Measurements from ENCODE around the gene WDR6. TPM values are rescaled to one million over a fixed set of nuclear protein-coding genes. Genes with fewer than 3 reads are reported as not detected.

The WDR6 gene, protein sequence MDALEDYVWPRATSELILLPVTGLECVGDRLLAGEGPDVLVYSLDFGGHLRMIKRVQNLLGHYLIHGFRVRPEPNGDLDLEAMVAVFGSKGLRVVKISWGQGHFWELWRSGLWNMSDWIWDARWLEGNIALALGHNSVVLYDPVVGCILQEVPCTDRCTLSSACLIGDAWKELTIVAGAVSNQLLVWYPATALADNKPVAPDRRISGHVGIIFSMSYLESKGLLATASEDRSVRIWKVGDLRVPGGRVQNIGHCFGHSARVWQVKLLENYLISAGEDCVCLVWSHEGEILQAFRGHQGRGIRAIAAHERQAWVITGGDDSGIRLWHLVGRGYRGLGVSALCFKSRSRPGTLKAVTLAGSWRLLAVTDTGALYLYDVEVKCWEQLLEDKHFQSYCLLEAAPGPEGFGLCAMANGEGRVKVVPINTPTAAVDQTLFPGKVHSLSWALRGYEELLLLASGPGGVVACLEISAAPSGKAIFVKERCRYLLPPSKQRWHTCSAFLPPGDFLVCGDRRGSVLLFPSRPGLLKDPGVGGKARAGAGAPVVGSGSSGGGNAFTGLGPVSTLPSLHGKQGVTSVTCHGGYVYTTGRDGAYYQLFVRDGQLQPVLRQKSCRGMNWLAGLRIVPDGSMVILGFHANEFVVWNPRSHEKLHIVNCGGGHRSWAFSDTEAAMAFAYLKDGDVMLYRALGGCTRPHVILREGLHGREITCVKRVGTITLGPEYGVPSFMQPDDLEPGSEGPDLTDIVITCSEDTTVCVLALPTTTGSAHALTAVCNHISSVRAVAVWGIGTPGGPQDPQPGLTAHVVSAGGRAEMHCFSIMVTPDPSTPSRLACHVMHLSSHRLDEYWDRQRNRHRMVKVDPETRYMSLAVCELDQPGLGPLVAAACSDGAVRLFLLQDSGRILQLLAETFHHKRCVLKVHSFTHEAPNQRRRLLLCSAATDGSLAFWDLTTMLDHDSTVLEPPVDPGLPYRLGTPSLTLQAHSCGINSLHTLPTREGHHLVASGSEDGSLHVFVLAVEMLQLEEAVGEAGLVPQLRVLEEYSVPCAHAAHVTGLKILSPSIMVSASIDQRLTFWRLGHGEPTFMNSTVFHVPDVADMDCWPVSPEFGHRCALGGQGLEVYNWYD
- 315 and 326 TPM in 2 replicates for polyA plus RNA-seq
- polyA minus RNA-seq, result 162 TPM in 2 replicates

DNA sequence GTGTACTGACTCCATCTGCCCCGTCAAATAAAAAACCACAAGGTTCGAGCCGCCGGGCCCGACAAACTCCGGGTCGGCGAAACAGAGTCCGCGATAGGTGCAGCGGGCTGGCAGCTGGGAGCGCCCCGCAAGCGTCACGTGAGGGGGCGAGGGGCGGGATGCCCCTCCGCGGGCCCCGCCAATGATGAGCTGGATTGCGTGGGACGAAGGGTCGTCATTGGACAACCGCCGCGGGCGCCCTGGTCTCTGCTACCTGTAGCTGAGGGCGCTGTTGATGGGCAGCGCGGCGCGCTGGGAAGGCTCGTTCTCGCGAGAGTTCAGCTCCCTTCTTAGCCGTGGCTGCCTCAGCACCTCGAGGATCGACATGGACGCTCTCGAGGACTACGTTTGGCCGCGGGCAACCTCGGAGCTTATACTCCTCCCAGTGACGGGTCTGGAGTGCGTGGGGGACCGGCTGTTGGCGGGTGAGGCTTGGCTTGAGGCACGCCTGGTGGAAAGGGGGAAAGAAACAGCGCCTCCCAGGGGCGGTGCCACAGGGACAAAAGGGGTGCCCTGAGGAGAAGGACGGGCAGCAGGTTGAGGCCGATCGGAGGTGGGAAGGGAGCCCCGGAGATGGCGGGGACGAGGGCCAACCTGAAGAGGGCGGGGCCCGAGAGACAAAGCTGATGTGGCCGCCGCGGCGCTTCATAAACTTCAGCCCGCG is at the start of gene WDR6:
TSS of gene WDR6 (plus strand) at position 324 of the 703 bp plus-strand sequence. CDS start at position 365, 41 bp downstream.
- Histone ChIP-seq H3K79me2 (replicated peaks; ENCODE audit: insufficient read depth, low read length) (peaks cover 38% of the 10 kb centered on the region), H3K9ac (ENCODE audit: low read length) (peak within 1 kb of the TSS; percentile 100), H3K27ac (ENCODE audit: low read length) (peak within 1 kb of the TSS; percentile 95), H2AFZ (ENCODE audit: low read depth, low read length) (peak within 1 kb of the TSS; percentile 65), H3K4me3 (ENCODE audit: low read length) (peak within 1 kb of the TSS; percentile 100), H3K27me3 (ENCODE audit: insufficient read depth, low read depth, low read length) (no peaks in the 10 kb centered on the region), H3K9me3 (ENCODE audit: low read length) (no peaks in the 10 kb centered on the region), H3K36me3 (ENCODE audit: insufficient read depth, low read length) (no peaks in the 10 kb centered on the region), H3K9me2 (ENCODE audit: insufficient read depth, low read length) (no peaks in the 10 kb centered on the region), H4K20me1 (ENCODE audit: insufficient read depth) (peaks cover 4% of the 10 kb centered on the region), H3F3A (ENCODE audit: insufficient read depth, low read length, poor library complexity, severe bottlenecking) (no peaks in the 10 kb centered on the region), H3K4me2 (ENCODE audit: low read length) (peak within 1 kb of the TSS; percentile 83)
- peak; percentile 97 for TF ChIP-seq REST (IDR thresholded peaks at IDR 0.05; ENCODE audit: borderline replicate concordance)
- TF ChIP-seq EZH2 (IDR thresholded peaks at IDR 0.05; ENCODE audit: borderline replicate concordance, insufficient read depth, low read length, poor library complexity, severe bottlenecking), result no peak
- TF ChIP-seq CTCF (IDR thresholded peaks at IDR 0.05; ENCODE audit: poor library complexity, severe bottlenecking), result peak; percentile 76
- peak; percentile 56 for TF ChIP-seq SMC3 (conservative IDR thresholded peaks at IDR 0.05; ENCODE audit: poor library complexity)
- peak; percentile 61 for TF ChIP-seq EP300 (conservative IDR thresholded peaks at IDR 0.05; ENCODE audit: poor library complexity, severe bottlenecking)
- peak; percentile 98 for TF ChIP-seq POLR2AphosphoS5 (IDR thresholded peaks at IDR 0.05)
- TF ChIP-seq TAF1 (IDR thresholded peaks at IDR 0.05; ENCODE audit: low read depth), result peak; percentile 74
- peak; percentile 53 for TF ChIP-seq RAD21 (conservative IDR thresholded peaks at IDR 0.05)
- peak; percentile 85 for TF ChIP-seq MXI1 (conservative IDR thresholded peaks at IDR 0.05; ENCODE audit: poor library complexity, severe bottlenecking)

All from neural cell (in vitro differentiated cells).